B cell (primary cell): ENCODE data around the gene CHST8.

Experiments
- EZH2 ChIP-seq: IDR thresholded peaks from 2 replicates; pipeline ENCODE4 v1.6.1; 2012; ENCODE audit warnings: borderline replicate concordance, low read depth, mild to moderate bottlenecking, moderate library complexity, low read length; ENCODE audit not compliant: insufficient read depth, poor library complexity, severe bottlenecking
- TF ChIP-seq, protein P1 (sequence below): fragments of 200-600 bp; IDR thresholded peaks from one replicate; pipeline ENCODE4 v1.8.0; 2022; ENCODE audit warnings: antibody characterized with exemption, mild to moderate bottlenecking

DNA sequence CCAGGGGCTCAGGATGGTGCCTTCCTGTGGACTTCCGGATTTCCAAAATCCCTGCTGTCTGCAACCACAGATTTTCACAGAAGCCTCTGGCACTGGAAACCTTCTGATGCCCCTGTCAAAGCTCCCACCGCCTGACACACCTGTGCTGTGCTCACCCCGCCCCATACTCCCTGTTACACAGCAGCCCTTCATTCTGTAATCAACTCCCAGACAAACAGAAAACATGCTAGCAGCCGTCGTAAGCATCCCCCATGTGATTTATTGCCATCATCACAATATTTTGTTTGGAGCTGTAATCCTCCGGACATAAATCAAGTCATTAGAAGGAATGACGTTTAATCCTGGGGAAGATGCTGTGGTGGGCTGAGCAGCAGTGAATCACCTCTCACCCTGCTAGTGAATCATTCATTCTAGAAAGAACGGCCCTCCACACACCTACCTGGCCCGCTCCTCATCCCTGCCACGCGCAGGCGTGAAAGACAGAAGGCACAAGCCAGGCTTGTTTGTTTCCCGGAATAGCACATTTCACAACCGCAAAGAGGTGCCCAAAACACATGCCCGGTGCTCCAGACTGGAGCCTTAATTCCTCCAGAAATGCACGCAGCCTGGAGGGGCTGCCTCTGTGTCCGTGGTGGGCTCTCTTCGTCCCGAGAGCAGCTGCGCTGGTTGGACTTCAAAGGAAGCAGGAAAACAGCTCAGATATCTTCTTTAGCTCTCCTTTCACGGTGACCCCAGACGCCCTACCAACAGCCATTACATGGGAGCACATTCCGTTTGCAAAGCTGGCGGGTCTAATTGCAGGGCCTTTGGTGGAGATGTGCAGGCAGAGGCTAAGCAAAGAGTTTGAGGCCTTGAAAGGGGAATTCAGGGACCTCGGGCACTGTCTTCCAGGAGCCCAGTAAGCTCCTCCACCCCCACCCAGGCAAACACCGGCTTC lies 133.6 kb downstream of the CHST8 start:
- TF ChIP-seq EZH2: no peak
- TF ChIP-seq, protein P1, sequence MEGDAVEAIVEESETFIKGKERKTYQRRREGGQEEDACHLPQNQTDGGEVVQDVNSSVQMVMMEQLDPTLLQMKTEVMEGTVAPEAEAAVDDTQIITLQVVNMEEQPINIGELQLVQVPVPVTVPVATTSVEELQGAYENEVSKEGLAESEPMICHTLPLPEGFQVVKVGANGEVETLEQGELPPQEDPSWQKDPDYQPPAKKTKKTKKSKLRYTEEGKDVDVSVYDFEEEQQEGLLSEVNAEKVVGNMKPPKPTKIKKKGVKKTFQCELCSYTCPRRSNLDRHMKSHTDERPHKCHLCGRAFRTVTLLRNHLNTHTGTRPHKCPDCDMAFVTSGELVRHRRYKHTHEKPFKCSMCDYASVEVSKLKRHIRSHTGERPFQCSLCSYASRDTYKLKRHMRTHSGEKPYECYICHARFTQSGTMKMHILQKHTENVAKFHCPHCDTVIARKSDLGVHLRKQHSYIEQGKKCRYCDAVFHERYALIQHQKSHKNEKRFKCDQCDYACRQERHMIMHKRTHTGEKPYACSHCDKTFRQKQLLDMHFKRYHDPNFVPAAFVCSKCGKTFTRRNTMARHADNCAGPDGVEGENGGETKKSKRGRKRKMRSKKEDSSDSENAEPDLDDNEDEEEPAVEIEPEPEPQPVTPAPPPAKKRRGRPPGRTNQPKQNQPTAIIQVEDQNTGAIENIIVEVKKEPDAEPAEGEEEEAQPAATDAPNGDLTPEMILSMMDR: no peak
